HCT116 (cell line): Measurements from ENCODE around the gene TMEM44. TPM values are rescaled to one million over a fixed set of nuclear protein-coding genes. Genes with fewer than 3 reads are reported as not detected.

Source experiments
- ATAC-seq: fragments of 200-7000 bp; cut with Tn5 transposase; 2 replicates; pipeline ENCODE4 v1.9.1; 2020; ENCODE audit warnings: mild to moderate bottlenecking, moderate library complexity
- BruUV-seq: library from RNA; stranded (reverse); fragments of 400-500 nt; replicated peaks from 2 replicates; lab custom pipeline; 2021; lab: Mats Ljungman, UMichigan
- CTCF ChIA-PET: fragments of 300-600 bp; sonication (Branson Sonifier 250); formaldehyde crosslinking; loops from one replicate; lab custom pipeline; 2021; ENCODE audit warnings: antibody characterized with exemption; lab: Charles Lee
- POLR2A ChIA-PET: fragments of 300-600, 350-600 bp; sonication (Branson Sonifier 250); formaldehyde crosslinking; loops from one replicate; lab custom pipeline; 2021; ENCODE audit warnings: antibody characterized with exemption; lab: Charles Lee
- RAD21 ChIA-PET, 2 experiments: fragments of 300-600 bp; sonication (Branson Sonifier 250); formaldehyde crosslinking; loops; one replicate each; lab custom pipeline; 2023; ENCODE audit warnings: low total read pairs in 2 of 2; ENCODE audit not compliant: uncharacterized antibody in 2 of 2, unreplicated experiment in 2 of 2, low non-redundant PET in 1 of 2; lab: Charles Lee
- DNase-seq: peaks from one replicate; pipeline ENCODE4 v3.0.0-alpha.2; 2010; ENCODE audit warnings: low read depth, low spot score
- H2AFZ ChIP-seq: fragments of 200-600 bp; shearing (Covaris generic), sonication (generic); 2 replicates; pipeline ENCODE4 v1.6.1; 2017; ENCODE audit warnings: low read depth, mixed run types, mixed read lengths, antibody characterized with exemption, low read length; ENCODE audit not compliant: poor library complexity, severe bottlenecking
- H3K27ac ChIP-seq: 2 replicates; pipeline ENCODE4 v1.5.1; 2012; ENCODE audit warnings: low read depth, low read length
- H3K27me3 ChIP-seq: fragments of 200-600 bp; sonication (generic); 2 replicates; pipeline ENCODE4 v1.6.1; 2016; ENCODE audit warnings: mixed run types, low read length, mixed read lengths; ENCODE audit not compliant: insufficient read depth
- H3K36me3 ChIP-seq, 2 experiments: fragments of 200-500 bp in 1 of 2; fragments of 200-600 bp in 1 of 2; sonication (Bioruptor generic) in 1 of 2; sonication (generic) in 1 of 2; 2 replicates each; pipeline versions ENCODE4 v1.5.1 to v1.6.1; 2014 to 2016; ENCODE audit warnings: low read length in 2 of 2, inconsistent platforms in 1 of 2, mixed read lengths in 1 of 2, mixed run types in 1 of 2; ENCODE audit not compliant: insufficient read depth in 2 of 2, control insufficient read depth in 1 of 2
- H3K4me1 ChIP-seq, 2 experiments: fragments of 200-600 bp in 1 of 2; sonication (generic) in 1 of 2; 2 replicates each; pipeline versions ENCODE4 v1.5.1 to v1.6.1; 2012 to 2017; ENCODE audit warnings: low read length in 2 of 2, inconsistent platforms in 1 of 2, mild to moderate bottlenecking in 1 of 2, mixed read lengths in 1 of 2, mixed run types in 1 of 2, moderate library complexity in 1 of 2; ENCODE audit not compliant: insufficient read depth in 2 of 2, control insufficient read depth in 1 of 2
- H3K4me2 ChIP-seq: fragments of 200-600 bp; sonication (generic); 2 replicates; pipeline ENCODE4 v1.6.1; 2017; ENCODE audit warnings: mixed run types, low read length, mixed read lengths
- H3K4me3 ChIP-seq, 2 experiments: fragments of 200-600 bp in 1 of 2; sonication (generic) in 1 of 2; replicated peaks in 1 of 2; 2 replicates each; pipeline ENCODE4 v1.5.1; 2011 to 2016; ENCODE audit warnings: low read length in 2 of 2, control low read depth in 1 of 2, low read depth in 1 of 2, mild to moderate bottlenecking in 1 of 2, mixed read lengths in 1 of 2, mixed run types in 1 of 2
- H3K79me2 ChIP-seq: fragments of 200-600 bp; sonication (generic); 2 replicates; pipeline ENCODE4 v1.6.1; 2017; ENCODE audit warnings: mild to moderate bottlenecking, mixed run types, low read length, moderate library complexity, mixed read lengths; ENCODE audit not compliant: insufficient read depth
- H3K9ac ChIP-seq: fragments of 200-600 bp; sonication (generic); 2 replicates; pipeline ENCODE4 v1.6.1; 2016; ENCODE audit warnings: low read length, mixed read lengths
- H3K9me2 ChIP-seq: fragments of 200-600 bp; sonication (generic), shearing (Covaris generic); 2 replicates; pipeline ENCODE4 v1.6.1; 2017; ENCODE audit warnings: mixed run types, mild to moderate bottlenecking, moderate library complexity; ENCODE audit not compliant: insufficient read depth
- H3K9me3 ChIP-seq, 2 experiments: fragments of 200-500 bp in 1 of 2; fragments of 200-600 bp in 1 of 2; sonication (Bioruptor generic) in 1 of 2; sonication (generic) in 1 of 2; 2 replicates each; pipeline ENCODE4 v1.6.1; 2014 to 2017; ENCODE audit warnings: low read length in 2 of 2, mixed read lengths in 2 of 2, inconsistent platforms in 1 of 2, low read depth in 1 of 2, mild to moderate bottlenecking in 1 of 2, mixed run types in 1 of 2, moderate library complexity in 1 of 2; ENCODE audit not compliant: control insufficient read depth in 1 of 2, insufficient read depth in 1 of 2
- H4K20me1 ChIP-seq: fragments of 200-600 bp; sonication (generic), shearing (Covaris generic); 2 replicates; pipeline ENCODE4 v1.6.1; 2017; ENCODE audit warnings: mixed run types, mild to moderate bottlenecking, moderate library complexity; ENCODE audit not compliant: insufficient read depth
- CBX3 ChIP-seq: IDR thresholded peaks from 2 replicates; pipeline ENCODE4 v1.6.1; 2012; ENCODE audit warnings: low read depth
- CEBPB ChIP-seq: IDR thresholded peaks from 2 replicates; pipeline ENCODE4 v1.6.1; 2012; ENCODE audit warnings: low read depth
- EGR1 ChIP-seq: IDR thresholded peaks from 2 replicates; pipeline ENCODE4 v1.6.1; 2012; ENCODE audit warnings: low read depth
- JUND ChIP-seq: IDR thresholded peaks from 2 replicates; pipeline ENCODE4 v1.6.1; 2012
- POLR2A ChIP-seq: IDR thresholded peaks from 2 replicates; pipeline ENCODE4 v1.7.0; 2011; ENCODE audit warnings: borderline replicate concordance; ENCODE audit not compliant: insufficient read depth, insufficient read length; ENCODE audit errors: extremely low read depth
- POLR2AphosphoS5 ChIP-seq: IDR thresholded peaks from 2 replicates; pipeline ENCODE4 v1.6.1; 2011; ENCODE audit warnings: mild to moderate bottlenecking, low read depth, low read length, moderate library complexity
- SIN3A ChIP-seq: IDR thresholded peaks from 2 replicates; pipeline ENCODE4 v1.6.1; 2012; ENCODE audit warnings: low read depth
- TCF7L2 ChIP-seq: IDR thresholded peaks from 2 replicates; pipeline ENCODE4 v1.7.0; 2011; ENCODE audit warnings: borderline replicate concordance, inconsistent platforms; ENCODE audit not compliant: insufficient read depth, insufficient read length; ENCODE audit errors: extremely low read depth
- intact Hi-C: fragments of 100-400 bp; cut with micrococcal nuclease; formaldehyde crosslinking; loops from 2 replicates; pipeline ENCODE4 v1.10.0; 2022
- total RNA-seq: library from RNA; stranded (reverse); gene quantifications from one replicate; pipeline ENCODE4 v1.2.1, GENCODE V29; 2021; ENCODE audit not compliant: unreplicated experiment
- TF ChIP-seq, protein P1 (sequence below), 3 experiments: fragments of 200-600 bp in 1 of 3; sonication (generic) in 1 of 3; IDR thresholded peaks in 2 of 3; conservative IDR thresholded peaks in 1 of 3; 2 replicates each; pipeline ENCODE4 v1.5.1; 2012 to 2017; ENCODE audit warnings: low read depth in 2 of 3, low read length in 2 of 3, antibody characterized with exemption in 1 of 3, borderline replicate concordance in 1 of 3, control low read depth in 1 of 3, mild to moderate bottlenecking in 1 of 3, mixed read lengths in 1 of 3, mixed run types in 1 of 3, moderate library complexity in 1 of 3; ENCODE audit not compliant: insufficient read depth in 1 of 3
- TF ChIP-seq, protein P2 (sequence below): IDR thresholded peaks from 2 replicates; pipeline ENCODE4 v1.6.1; 2011; ENCODE audit warnings: mild to moderate bottlenecking, low read length, moderate library complexity; ENCODE audit not compliant: insufficient replicate concordance; ENCODE audit errors: extremely low read depth

TMEM44 gene
- total RNA-seq, 1 experiment from 2014 or later: 30.3 TPM

DNA sequence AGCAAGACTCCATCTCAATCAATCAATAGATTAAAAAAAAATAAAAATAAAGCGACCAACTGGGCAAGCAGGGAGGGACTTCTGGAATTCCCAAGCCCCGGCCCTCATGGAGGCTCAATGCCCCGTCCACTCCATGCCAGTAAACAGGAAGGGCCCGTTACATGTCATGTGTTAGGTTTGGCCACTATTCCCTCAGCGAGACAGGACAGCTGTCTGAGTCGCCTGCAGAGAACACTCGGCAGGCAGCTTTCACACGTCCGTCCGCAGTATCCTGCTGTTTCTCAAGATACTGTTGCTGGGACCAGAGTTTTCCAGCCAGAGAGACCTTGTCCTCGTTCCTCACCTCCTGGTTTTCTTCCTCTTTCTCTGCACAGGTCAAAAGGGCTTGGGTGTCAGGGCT is 18.0 kb downstream of the TMEM44 start:
- ChIA-PET CTCF (no interaction called here), RAD21 (no interaction called here), POLR2A (no interaction called here)
- ATAC-seq (no peak), DNase-seq (no peak)
- Histone ChIP-seq H3K36me3 (no peaks in the 10 kb centered on the region; a peak in 1 of 4 replicates), H4K20me1 (no peaks in the 10 kb centered on the region), H3K4me1 (no peaks in the 10 kb centered on the region), H3K79me2 (no peaks in the 10 kb centered on the region), H3K9me3 (no peaks in the 10 kb centered on the region), H3K27ac (no peak overlapping the region), H3K4me3 (no peak overlapping the region), H3K27me3 (no peaks in the 10 kb centered on the region), H3K4me2 (no peak overlapping the region), H3K9ac (no peak overlapping the region), H2AFZ (no peak overlapping the region), H3K9me2 (no peaks in the 10 kb centered on the region)
- intact Hi-C loops: no loop called here
- no peak for TF ChIP-seq CBX3
- TF ChIP-seq SIN3A: no peak
- no peak for TF ChIP-seq EGR1
- TF ChIP-seq JUND: no peak
- TF ChIP-seq POLR2A: no peak
- no peak for TF ChIP-seq TCF7L2
- no TSS peak for BruUV-seq

DNA sequence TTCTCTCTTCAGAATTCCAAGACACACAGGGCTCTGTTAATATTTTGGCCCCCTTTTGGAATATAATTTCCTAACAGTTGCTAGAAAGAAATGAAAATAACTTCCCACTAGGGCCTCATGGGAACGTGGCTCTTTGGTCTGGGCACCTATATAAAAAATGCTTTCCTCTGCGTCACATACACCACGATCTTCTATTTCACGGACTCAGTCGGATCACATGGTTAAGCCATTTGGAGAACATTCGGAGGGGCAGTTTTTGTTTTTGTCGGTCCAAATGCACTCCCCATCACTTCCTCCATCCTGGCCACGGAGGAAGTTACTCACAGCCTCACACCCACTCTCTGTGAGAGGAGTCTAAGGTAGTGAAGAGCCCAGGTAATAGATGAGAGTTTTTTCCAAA is 21.0 kb downstream of the TMEM44 start:
- no peak overlapping the region for H2AFZ ChIP-seq
- ChIA-PET POLR2A (no interaction called here), CTCF (interaction anchor here (1.3 kb wide), 1 partner anchor 18 kb away, joined by 3 read pairs; no protein-coding TSS in a partner anchor), RAD21 (interaction anchor here in 1 of 2 experiments (0.7 kb wide), 1 partner anchor 270 kb away, joined by 6 read pairs; no protein-coding TSS in a partner anchor)
- no peaks in the 10 kb centered on the region for H3K9me3 ChIP-seq
- H3K9ac ChIP-seq: no peak overlapping the region
- no peak overlapping the region for H3K4me2 ChIP-seq
- no peaks in the 10 kb centered on the region for H3K79me2 ChIP-seq
- no peak overlapping the region for H3K4me3 ChIP-seq
- intact Hi-C loops: no loop called here
- no peaks in the 10 kb centered on the region for H3K4me1 ChIP-seq
- H3K27ac ChIP-seq: no peak overlapping the region
- no TSS peak for BruUV-seq
- H4K20me1 ChIP-seq: no peaks in the 10 kb centered on the region
- ATAC-seq (no peak), DNase-seq (no peak)
- no peaks in the 10 kb centered on the region for H3K9me2 ChIP-seq
- H3K27me3 ChIP-seq: no peaks in the 10 kb centered on the region
- TF ChIP-seq POLR2AphosphoS5 (no peak), POLR2A (no peak), JUND (no peak), CBX3 (no peak), CEBPB (no peak), EGR1 (no peak)
- TF ChIP-seq, protein P1, sequence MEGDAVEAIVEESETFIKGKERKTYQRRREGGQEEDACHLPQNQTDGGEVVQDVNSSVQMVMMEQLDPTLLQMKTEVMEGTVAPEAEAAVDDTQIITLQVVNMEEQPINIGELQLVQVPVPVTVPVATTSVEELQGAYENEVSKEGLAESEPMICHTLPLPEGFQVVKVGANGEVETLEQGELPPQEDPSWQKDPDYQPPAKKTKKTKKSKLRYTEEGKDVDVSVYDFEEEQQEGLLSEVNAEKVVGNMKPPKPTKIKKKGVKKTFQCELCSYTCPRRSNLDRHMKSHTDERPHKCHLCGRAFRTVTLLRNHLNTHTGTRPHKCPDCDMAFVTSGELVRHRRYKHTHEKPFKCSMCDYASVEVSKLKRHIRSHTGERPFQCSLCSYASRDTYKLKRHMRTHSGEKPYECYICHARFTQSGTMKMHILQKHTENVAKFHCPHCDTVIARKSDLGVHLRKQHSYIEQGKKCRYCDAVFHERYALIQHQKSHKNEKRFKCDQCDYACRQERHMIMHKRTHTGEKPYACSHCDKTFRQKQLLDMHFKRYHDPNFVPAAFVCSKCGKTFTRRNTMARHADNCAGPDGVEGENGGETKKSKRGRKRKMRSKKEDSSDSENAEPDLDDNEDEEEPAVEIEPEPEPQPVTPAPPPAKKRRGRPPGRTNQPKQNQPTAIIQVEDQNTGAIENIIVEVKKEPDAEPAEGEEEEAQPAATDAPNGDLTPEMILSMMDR (IDR thresholded peaks at IDR 0.05 in 2 of 3, conservative IDR thresholded peaks at IDR 0.05 in 1 of 3; ENCODE audit: borderline replicate concordance in 1 of 3, insufficient read depth in 1 of 3, low read depth in 2 of 3, low read length in 2 of 3): no peak
- TF ChIP-seq, protein P2, sequence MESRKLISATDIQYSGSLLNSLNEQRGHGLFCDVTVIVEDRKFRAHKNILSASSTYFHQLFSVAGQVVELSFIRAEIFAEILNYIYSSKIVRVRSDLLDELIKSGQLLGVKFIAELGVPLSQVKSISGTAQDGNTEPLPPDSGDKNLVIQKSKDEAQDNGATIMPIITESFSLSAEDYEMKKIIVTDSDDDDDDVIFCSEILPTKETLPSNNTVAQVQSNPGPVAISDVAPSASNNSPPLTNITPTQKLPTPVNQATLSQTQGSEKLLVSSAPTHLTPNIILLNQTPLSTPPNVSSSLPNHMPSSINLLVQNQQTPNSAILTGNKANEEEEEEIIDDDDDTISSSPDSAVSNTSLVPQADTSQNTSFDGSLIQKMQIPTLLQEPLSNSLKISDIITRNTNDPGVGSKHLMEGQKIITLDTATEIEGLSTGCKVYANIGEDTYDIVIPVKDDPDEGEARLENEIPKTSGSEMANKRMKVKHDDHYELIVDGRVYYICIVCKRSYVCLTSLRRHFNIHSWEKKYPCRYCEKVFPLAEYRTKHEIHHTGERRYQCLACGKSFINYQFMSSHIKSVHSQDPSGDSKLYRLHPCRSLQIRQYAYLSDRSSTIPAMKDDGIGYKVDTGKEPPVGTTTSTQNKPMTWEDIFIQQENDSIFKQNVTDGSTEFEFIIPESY: no peak
- H3K36me3 ChIP-seq: no peaks in the 10 kb centered on the region; a peak in 1 of 4 replicates
